ENCODE results near the gene BPTF.
"Not testable (repeated sequence)": the region's sequence is repeated elsewhere in the genome, so short reads cannot be mapped to it uniquely, and the experiment has no call there.

The BPTF gene

DNA sequence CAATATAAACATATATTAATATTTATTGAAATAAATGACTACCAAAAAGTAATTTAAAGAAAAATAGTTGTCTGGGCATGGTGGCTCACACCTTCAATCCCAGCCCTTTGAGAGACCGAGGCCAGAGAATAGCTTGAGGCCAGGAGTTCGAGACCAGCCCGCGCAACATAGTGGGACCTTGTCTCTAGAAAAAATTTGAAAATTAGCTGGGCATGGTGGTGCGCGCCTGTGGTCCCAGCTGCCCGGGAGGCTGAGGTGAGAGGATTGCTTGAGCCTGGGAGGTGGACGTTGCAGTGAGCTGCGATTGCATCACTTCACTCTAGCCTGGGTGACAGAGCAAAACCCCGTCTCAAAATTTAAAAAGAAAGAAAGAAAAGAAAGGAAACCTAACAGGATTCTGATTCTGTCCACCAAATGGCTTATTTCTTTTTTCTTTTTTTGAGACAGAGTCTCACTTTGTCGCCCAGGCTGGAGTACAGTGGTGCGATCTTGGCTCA is 3.4 kb upstream of the BPTF start:
- H3K9me3 Mint-ChIP-seq (ENCODE audit: low read depth): no peaks in the 10 kb centered on the region
- H3K4me3 Mint-ChIP-seq: no peak overlapping the region
- no peaks in the 10 kb centered on the region for H3K36me3 Mint-ChIP-seq
- H3K4me1 Mint-ChIP-seq (ENCODE audit: low read depth): peaks cover 6% of the 10 kb centered on the region
- H3K27ac Mint-ChIP-seq: no peak overlapping the region
- H3K27me3 Mint-ChIP-seq: no peaks in the 10 kb centered on the region

DNA sequence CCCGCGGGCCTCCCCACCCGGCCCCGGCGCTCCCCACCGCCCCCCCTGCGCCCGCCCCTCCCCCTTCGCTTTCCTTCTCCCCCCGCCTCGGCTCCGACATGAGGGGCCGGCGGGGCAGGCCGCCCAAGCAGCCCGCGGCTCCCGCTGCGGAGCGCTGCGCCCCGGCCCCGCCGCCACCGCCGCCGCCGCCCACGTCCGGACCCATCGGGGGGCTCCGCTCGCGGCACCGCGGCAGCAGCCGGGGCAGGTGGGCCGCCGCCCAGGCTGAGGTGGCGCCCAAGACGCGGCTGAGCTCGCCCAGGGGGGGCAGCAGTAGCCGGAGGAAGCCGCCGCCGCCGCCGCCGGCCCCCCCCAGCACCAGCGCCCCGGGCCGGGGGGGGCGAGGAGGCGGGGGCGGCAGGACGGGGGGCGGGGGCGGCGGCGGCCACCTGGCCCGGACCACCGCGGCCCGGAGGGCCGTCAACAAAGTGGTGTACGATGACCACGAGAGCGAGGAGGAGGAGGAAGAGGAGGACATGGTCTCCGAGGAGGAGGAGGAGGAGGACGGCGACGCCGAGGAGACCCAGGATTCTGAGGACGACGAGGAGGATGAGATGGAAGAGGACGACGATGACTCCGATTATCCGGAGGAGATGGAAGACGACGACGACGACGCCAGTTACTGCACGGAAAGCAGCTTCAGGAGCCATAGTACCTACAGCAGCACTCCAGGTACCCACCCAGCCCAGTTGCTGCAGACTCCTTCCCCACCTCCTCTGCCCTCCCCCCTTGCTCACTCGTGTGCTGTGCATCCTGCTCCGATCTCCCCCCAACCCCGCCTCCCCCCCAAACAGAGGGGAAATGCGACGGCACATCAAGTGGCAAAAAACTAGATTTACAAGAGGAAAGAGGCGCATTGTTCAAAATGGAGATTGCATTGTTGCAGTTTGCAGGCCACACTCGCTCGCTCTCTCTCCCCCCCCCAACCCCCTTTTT is 611 bp downstream of the BPTF start:
- H3K36me3 Mint-ChIP-seq; H3K9me3 Mint-ChIP-seq (ENCODE audit: low read depth); H3K27me3 Mint-ChIP-seq: not testable (repeated sequence)
- Mint-ChIP-seq H3K4me1 (ENCODE audit: low read depth) (peaks cover 39% of the 10 kb centered on the region), H3K27ac (peak overlapping the region; percentile 95), H3K4me3 (peak overlapping the region; percentile 95)

DNA sequence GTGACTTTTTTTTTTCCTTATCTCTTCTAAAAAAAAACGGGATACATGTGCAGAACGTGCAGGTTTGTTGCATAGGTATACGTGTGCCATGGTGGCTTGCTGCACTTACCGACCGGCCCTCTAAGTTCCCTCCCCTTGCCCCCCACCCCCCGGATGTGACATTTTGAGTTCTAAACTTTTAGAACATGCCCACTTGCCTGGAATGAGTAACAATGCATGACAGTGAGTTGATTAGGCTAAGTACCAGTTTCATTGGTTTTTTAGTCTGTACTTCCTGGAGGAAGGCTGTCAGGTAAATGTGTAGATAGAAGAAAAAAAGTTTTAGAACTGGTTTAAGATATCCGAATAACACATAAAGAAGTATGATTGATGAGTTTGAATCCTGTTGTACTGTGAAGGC is 4.0 kb downstream of the BPTF start:
- Mint-ChIP-seq H3K4me1 (ENCODE audit: low read depth) (peaks cover 65% of the 10 kb centered on the region), H3K4me3 (peak overlapping the region; percentile 95), H3K27me3 (no peaks in the 10 kb centered on the region), H3K27ac (peak overlapping the region; percentile 43), H3K9me3 (ENCODE audit: low read depth) (no peaks in the 10 kb centered on the region), H3K36me3 (no peaks in the 10 kb centered on the region)

DNA sequence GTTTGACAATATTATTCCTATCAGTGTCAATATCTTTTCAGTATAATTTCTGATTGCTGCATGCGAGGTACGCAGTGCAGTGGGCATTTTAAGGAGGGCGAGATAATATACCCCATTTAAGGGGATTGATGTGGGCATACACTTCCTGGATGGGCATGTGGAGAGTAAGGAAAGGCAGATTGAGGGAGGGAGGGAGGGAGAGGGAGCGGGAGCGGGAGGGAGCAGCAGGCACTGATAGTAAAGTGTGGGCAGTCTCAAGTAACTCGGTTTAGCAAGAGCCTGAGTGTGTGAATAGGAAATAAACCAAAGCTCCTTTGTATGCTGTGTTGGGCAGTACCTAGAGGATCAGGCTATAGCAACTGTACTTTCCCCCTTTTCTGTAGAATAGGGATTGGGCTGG is 5.1 kb downstream of the BPTF start:
- Mint-ChIP-seq H3K9me3 (ENCODE audit: low read depth) (no peaks in the 10 kb centered on the region), H3K4me3 (no peak overlapping the region), H3K27ac (peak overlapping the region; percentile 80), H3K27me3 (no peaks in the 10 kb centered on the region), H3K4me1 (ENCODE audit: low read depth) (peaks cover 72% of the 10 kb centered on the region), H3K36me3 (no peaks in the 10 kb centered on the region)

DNA sequence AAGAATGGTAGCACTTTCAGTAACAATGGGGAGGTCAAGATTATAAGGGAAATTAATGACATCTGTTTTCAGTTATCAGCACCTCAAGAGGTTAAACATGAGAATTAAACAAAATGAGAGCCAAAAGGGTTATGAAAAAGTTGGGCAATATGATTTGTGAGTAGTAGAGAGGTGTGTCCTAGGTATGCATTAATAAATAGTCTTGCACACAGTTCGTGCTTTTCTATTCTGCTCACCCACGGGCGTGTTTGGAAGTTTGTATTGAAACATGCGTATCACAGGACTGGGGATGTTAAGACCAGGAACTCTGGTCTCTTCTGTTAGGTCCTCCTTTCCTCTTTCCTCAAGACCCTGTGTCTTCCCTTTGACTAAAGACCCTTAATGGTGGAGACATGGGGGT is 6.0 kb downstream of the BPTF start:
- Mint-ChIP-seq H3K36me3 (no peaks in the 10 kb centered on the region), H3K9me3 (ENCODE audit: low read depth) (no peaks in the 10 kb centered on the region), H3K4me1 (ENCODE audit: low read depth) (peaks cover 79% of the 10 kb centered on the region), H3K27ac (no peak overlapping the region), H3K27me3 (no peaks in the 10 kb centered on the region), H3K4me3 (peak overlapping the region; percentile 48)

DNA sequence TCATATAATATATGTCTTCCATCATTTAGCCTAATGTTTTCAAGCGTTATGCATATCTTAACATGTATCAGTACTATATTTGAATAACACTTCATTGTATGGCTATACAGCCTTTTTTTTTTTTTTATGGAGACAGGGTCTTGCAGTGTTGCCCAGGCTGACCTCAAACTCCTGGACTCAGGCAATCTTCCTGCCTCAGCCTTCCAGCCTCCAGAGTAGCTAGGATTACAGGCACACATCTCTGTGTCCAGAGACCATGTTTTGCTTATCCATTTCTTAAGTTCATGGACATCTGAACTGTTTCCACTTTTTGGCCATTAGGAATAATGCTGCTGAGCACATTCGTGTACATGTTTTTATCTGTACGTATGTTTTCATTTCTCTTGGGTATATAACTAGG is 7.8 kb downstream of the BPTF start:
- Mint-ChIP-seq H3K27me3 (no peaks in the 10 kb centered on the region), H3K9me3 (ENCODE audit: low read depth) (no peaks in the 10 kb centered on the region), H3K4me3 (no peak overlapping the region)

DNA sequence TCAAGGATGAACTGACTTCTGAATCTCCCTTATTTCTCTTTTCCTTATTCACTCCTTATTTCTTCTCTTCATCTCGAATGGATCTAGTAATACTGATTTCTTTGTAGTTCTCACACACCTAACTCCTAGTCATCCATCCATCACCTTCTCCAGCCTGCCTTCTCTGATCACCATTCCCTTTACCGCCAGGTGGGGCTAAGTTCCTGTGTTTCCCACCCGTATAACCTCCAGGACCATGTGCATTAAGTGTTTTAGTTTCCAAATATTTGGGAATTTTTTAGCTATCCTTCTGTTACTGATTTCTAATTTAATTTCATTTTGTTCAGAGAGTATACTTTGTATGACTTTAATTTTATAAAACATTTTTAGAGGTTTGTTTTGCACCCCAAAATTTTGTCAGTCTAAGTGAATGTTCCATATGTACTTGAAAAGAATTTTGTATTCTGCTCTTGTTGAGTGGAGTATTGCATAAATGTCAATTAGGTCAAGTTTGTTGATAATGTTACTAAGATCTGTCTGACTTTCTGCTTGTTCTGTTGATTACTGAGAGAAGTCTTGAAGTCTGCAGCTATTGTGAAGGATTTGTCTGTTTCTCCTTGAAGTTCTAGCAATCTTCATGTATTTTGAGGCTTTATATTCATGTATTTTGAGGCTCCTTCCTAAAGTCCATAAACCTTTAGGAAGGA is 8.8 kb downstream of the BPTF start:
- Mint-ChIP-seq H3K27ac (peak overlapping the region; percentile 7), H3K36me3 (no peaks in the 10 kb centered on the region), H3K27me3 (no peaks in the 10 kb centered on the region), H3K4me3 (peak overlapping the region; percentile 4), H3K4me1 (ENCODE audit: low read depth) (peaks cover 84% of the 10 kb centered on the region), H3K9me3 (ENCODE audit: low read depth) (no peaks in the 10 kb centered on the region)

More for the DNA sequence above, 7.8 kb downstream of the BPTF start:
- no peaks in the 10 kb centered on the region for H3K36me3 Mint-ChIP-seq
- peaks cover 84% of the 10 kb centered on the region for H3K4me1 Mint-ChIP-seq (ENCODE audit: low read depth)
- peak overlapping the region; percentile 16 for H3K27ac Mint-ChIP-seq

DNA sequence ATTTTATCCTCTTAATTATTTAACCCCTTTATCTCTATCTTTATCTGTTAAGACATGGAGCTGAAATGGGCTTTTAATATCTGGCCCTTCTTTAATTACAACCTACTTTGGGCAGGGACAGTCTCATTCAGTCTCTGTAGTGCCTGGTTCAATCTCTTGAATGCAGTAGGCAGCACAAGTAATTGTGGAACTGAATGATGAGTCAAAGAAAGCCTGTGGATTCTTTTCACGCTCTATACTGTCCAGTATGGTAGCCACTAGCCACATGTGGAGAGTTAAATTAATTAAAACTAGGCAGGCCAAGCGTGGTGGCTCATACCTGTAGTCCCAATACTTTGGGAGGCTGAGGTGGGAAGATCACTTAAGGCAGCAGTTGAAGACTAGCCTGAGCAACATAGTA is 9.3 kb downstream of the BPTF start:
- H3K4me3 Mint-ChIP-seq: peak overlapping the region; percentile 4
- peaks cover 84% of the 10 kb centered on the region for H3K4me1 Mint-ChIP-seq (ENCODE audit: low read depth)
- H3K9me3 Mint-ChIP-seq (ENCODE audit: low read depth): no peaks in the 10 kb centered on the region
- H3K27me3 Mint-ChIP-seq: no peaks in the 10 kb centered on the region
- no peaks in the 10 kb centered on the region for H3K36me3 Mint-ChIP-seq
- no peak overlapping the region for H3K27ac Mint-ChIP-seq

DNA sequence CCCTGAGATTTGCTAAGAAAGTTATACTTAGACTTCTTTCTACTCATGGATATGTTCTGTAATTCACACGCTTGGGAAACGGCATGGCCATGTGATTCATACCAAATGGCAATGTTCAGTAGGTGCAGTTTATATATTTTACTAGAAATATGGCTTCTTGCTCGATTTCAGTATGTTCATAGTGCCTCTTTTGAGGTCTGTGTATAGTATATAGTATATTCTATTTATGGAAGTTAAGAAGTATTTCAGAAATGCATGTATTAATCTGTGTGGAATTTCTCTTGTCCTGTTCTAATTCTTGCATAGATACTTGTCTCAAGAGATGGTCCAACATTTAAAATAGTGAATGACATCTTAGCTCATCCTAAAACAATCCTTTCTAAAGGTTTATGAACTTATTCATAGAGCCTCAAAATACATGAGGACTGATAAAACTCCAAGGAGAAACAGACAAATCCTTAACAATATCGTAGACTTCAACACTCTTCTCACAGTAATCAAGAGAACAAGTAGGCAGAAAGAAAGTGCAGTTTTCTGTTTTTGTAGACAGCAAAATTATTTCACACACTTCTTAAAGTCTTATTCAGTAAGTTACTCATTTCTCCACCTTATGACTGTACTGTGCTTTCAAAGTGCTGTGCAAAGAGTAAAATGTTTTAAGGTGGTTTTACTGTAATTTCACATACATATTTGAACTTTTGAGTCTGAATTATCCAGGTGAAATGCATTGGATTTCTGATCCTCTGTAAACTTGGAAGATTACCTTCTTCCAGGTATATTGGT is 11.1 kb downstream of the BPTF start:
- Mint-ChIP-seq H3K27me3 (no peaks in the 10 kb centered on the region), H3K36me3 (no peaks in the 10 kb centered on the region), H3K27ac (peak overlapping the region; percentile 42), H3K4me1 (ENCODE audit: low read depth) (peaks cover 82% of the 10 kb centered on the region), H3K9me3 (ENCODE audit: low read depth) (no peaks in the 10 kb centered on the region), H3K4me3 (peak overlapping the region; percentile 65)

DNA sequence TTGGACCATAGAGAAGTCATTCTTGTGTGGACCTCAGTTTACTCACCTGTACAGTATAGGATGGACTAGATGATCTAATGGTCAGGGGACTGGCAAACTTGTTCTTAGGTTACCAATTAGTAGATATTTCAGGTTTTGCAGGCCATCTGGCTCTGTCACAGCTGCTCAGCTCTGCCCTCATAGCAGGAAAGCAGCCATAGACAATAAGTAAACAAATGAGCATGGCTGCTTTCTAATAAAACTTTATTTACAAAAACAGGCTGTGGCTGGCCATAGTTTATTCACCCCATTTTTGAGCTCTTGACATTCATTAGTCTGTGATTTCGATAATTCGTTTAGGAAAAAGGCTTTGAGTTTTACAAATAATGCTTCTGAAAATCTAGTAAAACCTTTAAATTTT is 12.7 kb downstream of the BPTF start:
- Mint-ChIP-seq H3K27me3 (no peaks in the 10 kb centered on the region), H3K36me3 (no peaks in the 10 kb centered on the region), H3K27ac (peak overlapping the region; percentile 75), H3K4me3 (peak overlapping the region; percentile 20), H3K4me1 (ENCODE audit: low read depth) (peaks cover 85% of the 10 kb centered on the region), H3K9me3 (ENCODE audit: low read depth) (no peaks in the 10 kb centered on the region)

DNA sequence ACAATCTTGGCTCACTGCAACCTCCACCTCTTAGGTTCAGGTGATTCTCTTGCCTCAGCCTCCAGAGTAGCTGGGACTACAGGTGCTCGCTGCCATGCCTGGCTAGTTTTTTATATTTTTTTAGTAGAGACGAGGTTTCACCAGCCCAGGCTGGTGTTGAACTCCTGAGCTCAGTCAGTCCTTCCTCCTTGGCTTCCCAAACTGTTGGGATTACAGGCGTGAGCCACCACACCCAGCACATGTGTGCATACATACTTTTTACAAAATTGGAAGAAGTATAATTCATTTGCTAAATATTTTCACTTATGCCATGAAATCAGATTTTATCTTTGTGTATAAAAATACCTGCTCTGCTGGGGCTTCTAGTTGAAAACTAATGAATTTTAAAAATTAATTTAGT is 13.2 kb downstream of the BPTF start:
- Mint-ChIP-seq H3K27me3 (no peaks in the 10 kb centered on the region), H3K4me3 (no peak overlapping the region), H3K27ac (peak overlapping the region; percentile 75), H3K4me1 (ENCODE audit: low read depth) (peaks cover 82% of the 10 kb centered on the region), H3K36me3 (no peaks in the 10 kb centered on the region), H3K9me3 (ENCODE audit: low read depth) (no peaks in the 10 kb centered on the region)

DNA sequence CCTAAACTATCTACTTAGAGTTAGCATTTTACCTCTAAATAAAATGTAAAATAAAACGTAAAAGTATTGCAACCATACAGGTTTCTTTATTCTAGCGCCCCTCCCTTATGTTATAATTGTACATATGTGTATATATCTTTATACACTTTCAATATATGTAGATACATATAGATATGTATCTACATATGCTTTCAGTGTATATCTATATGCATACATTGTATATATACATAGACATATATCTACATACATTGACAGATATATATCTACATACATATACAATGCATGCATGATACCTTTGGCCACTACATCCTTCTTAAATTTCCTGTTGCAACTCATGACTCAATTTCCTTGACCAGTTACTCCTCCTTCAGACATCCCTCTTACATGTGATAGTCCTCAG is 16.7 kb downstream of the BPTF start:
- Mint-ChIP-seq H3K27ac (peak overlapping the region; percentile 11), H3K27me3 (no peaks in the 10 kb centered on the region), H3K9me3 (ENCODE audit: low read depth) (no peaks in the 10 kb centered on the region), H3K4me3 (no peak overlapping the region), H3K36me3 (no peaks in the 10 kb centered on the region), H3K4me1 (ENCODE audit: low read depth) (peaks cover 64% of the 10 kb centered on the region)

DNA sequence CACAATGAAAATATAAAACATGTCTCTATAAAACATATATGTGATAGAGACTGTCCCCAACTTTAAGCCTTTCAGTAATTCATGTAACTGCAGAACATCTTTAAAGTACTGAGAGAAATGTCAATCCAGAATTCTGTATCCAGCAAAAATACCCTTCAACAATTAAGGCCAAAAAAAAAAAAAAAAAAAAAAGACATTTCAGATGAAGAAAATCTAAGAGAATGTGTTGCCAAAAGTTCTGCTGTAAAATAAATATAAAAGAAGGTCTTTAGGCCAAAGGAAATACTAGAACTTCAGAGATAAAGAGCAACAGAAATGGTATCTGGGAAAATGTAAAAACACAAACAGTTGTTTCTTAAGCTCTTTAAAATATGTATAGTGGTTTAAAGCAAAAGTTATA is 17.3 kb downstream of the BPTF start:
- Mint-ChIP-seq H3K27me3 (no peaks in the 10 kb centered on the region), H3K4me1 (ENCODE audit: low read depth) (peaks cover 63% of the 10 kb centered on the region), H3K36me3 (no peaks in the 10 kb centered on the region), H3K4me3 (no peak overlapping the region), H3K27ac (peak overlapping the region; percentile 41), H3K9me3 (ENCODE audit: low read depth) (no peaks in the 10 kb centered on the region)

DNA sequence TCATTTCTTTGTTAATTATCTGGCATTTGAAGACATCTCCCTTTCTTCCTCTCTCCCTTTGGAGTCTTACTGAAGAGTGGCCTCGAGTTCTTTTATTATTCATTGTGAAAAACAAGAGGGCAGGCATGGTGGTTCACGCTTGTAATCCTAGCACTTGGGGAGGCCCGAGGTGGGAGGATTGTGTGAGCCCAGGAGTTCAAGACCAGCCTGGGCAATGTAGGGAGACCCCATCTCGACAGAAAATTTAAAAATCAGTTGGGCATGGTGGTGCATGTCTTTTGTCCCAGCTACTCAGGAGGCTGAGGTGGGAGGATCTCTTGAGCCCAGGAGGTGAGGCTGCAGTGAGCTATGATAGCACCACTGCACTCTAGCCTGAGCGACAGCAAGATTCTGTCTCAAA is 20.1 kb downstream of the BPTF start:
- Mint-ChIP-seq H3K4me1 (ENCODE audit: low read depth) (peaks cover 58% of the 10 kb centered on the region), H3K27me3 (no peaks in the 10 kb centered on the region), H3K4me3 (no peak overlapping the region), H3K27ac (no peak overlapping the region), H3K9me3 (ENCODE audit: low read depth) (no peaks in the 10 kb centered on the region), H3K36me3 (no peaks in the 10 kb centered on the region)

DNA sequence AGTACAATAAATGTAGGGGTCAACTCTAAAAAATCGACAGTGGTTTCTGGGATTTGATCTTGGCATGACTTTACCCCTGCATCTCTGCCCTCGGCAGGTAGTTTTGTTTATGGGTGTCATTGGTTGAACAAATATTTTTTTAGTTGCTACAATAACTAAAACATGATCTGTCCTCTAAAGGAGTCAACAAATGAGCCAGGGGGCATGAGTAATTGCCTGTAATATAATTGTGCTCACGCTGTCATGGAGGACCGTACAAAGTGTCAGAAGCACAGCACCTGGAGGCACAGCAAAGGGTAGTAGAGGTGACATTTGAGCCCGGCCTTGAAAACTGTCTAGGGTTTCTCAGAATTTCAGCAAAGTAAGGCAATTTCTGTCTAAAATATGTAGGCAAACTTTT is 22.9 kb downstream of the BPTF start:
- not testable (repeated sequence) for H3K27ac Mint-ChIP-seq; H3K9me3 Mint-ChIP-seq (ENCODE audit: low read depth); H3K27me3 Mint-ChIP-seq; H3K4me3 Mint-ChIP-seq; H3K36me3 Mint-ChIP-seq
- H3K4me1 Mint-ChIP-seq (ENCODE audit: low read depth): peaks cover 55% of the 10 kb centered on the region

Data from activated naive CD8-positive, alpha-beta T cell (primary cell).